IMR-90 (cell line): ENCODE measurements around the gene ARRB1. TPM values are rescaled to one million over a fixed set of nuclear protein-coding genes. Genes with fewer than 3 reads are reported as not detected.

Experiments used
- ATAC-seq: fragments of 200-7000 bp; cut with Tn5 transposase; 2 replicates; pipeline ENCODE4 v1.9.1; 2020; ENCODE audit warnings: low read depth, mild to moderate bottlenecking, moderate library complexity
- BruUV-seq: library from RNA; stranded (reverse); fragments of 400-500 nt; replicated peaks from 2 replicates; lab custom pipeline; 2021; lab: Mats Ljungman, UMichigan
- CTCF ChIA-PET: fragments of 300-600 bp; formaldehyde crosslinking; extraction: SDS; loops from one replicate; lab custom pipeline; 2021; ENCODE audit warnings: antibody characterized with exemption; lab: Yijun Ruan, JAX
- POLR2A ChIA-PET: fragments of 300-600 bp; sonication (Branson Sonifier 250); formaldehyde crosslinking; loops from one replicate; lab custom pipeline; 2022; ENCODE audit warnings: antibody characterized with exemption; ENCODE audit not compliant: unreplicated experiment; lab: Charles Lee
- DNase-seq: peaks from one replicate; pipeline ENCODE4 v3.0.0; 2013
- H2AFZ ChIP-seq: replicated peaks from 2 replicates; pipeline ENCODE3; 2013; ENCODE audit warnings: low read length, mild to moderate bottlenecking; ENCODE audit not compliant: poor library complexity
- H2AK5ac ChIP-seq: 2 replicates; pipeline ENCODE4 v1.6.1; 2013; ENCODE audit warnings: low read depth, low read length, inconsistent platforms
- H2AK9ac ChIP-seq: replicated peaks from 2 replicates; pipeline ENCODE3; 2013; ENCODE audit warnings: mild to moderate bottlenecking, low read depth, low read length, moderate library complexity; ENCODE audit not compliant: poor library complexity
- H2BK120ac ChIP-seq: 2 replicates; pipeline ENCODE4 v1.6.1; 2013; ENCODE audit warnings: low read depth, low read length, inconsistent platforms
- H2BK15ac ChIP-seq: 3 replicates; pipeline ENCODE4 v1.6.1; 2013; ENCODE audit warnings: low read depth, low read length, inconsistent platforms
- H2BK20ac ChIP-seq: 2 replicates; pipeline ENCODE4 v1.6.1; 2013; ENCODE audit warnings: low read depth, mild to moderate bottlenecking, inconsistent platforms, low read length, moderate library complexity
- H2BK5ac ChIP-seq: 2 replicates; pipeline ENCODE4 v1.6.1; 2013; ENCODE audit warnings: mild to moderate bottlenecking, low read depth, low read length, inconsistent platforms; ENCODE audit not compliant: poor library complexity, severe bottlenecking
- H3K14ac ChIP-seq: replicated peaks from 2 replicates; pipeline ENCODE4 v1.6.1; 2013; ENCODE audit warnings: low read depth, low read length, inconsistent platforms
- H3K18ac ChIP-seq: 2 replicates; pipeline ENCODE4 v1.6.1; 2013; ENCODE audit warnings: low read depth, low read length, control low read depth
- H3K23ac ChIP-seq: 2 replicates; pipeline ENCODE4 v1.6.1; 2013; ENCODE audit warnings: low read depth, low read length, inconsistent platforms
- H3K27ac ChIP-seq: 2 replicates; pipeline ENCODE4 v1.5.1; 2013; ENCODE audit warnings: mild to moderate bottlenecking, control low read depth, low read length; ENCODE audit not compliant: insufficient read depth
- H3K27me3 ChIP-seq: 2 replicates; pipeline ENCODE4 v1.6.1; 2013; ENCODE audit warnings: low read length; ENCODE audit not compliant: control insufficient read depth, insufficient read depth
- H3K36me3 ChIP-seq: 2 replicates; pipeline ENCODE4 v1.6.1; 2013; ENCODE audit warnings: low read length, mixed read lengths; ENCODE audit not compliant: control insufficient read depth, insufficient read depth
- H3K4ac ChIP-seq: 2 replicates; pipeline ENCODE4 v1.6.1; 2013; ENCODE audit warnings: low read depth, low read length, inconsistent platforms
- H3K4me1 ChIP-seq: 2 replicates; pipeline ENCODE4 v1.6.1; 2013; ENCODE audit warnings: low read length, mixed read lengths; ENCODE audit not compliant: control insufficient read depth, insufficient read depth
- H3K4me2 ChIP-seq: 2 replicates; pipeline ENCODE4 v1.6.1; 2013; ENCODE audit warnings: low read depth, mild to moderate bottlenecking, control low read depth, low read length, moderate library complexity
- H3K4me3 ChIP-seq: 2 replicates; pipeline ENCODE4 v1.5.1; 2013; ENCODE audit warnings: low read depth, mild to moderate bottlenecking, control low read depth, low read length, moderate library complexity; ENCODE audit not compliant: insufficient read depth
- H3K56ac ChIP-seq: 2 replicates; pipeline ENCODE4 v1.6.1; 2013; ENCODE audit warnings: low read length, inconsistent platforms; ENCODE audit not compliant: insufficient read depth; ENCODE audit errors: extremely low read depth
- H3K79me1 ChIP-seq, 2 experiments: 2 replicates each; pipeline ENCODE4 v1.6.1; 2013; ENCODE audit warnings: low read length in 2 of 2, inconsistent platforms in 1 of 2, low read depth in 1 of 2
- H3K9ac ChIP-seq: 2 replicates; pipeline ENCODE4 v1.6.1; 2013; ENCODE audit warnings: low read depth, low read length, control low read depth
- H3K9me1 ChIP-seq: 2 replicates; pipeline ENCODE4 v1.6.1; 2013; ENCODE audit warnings: low read length, inconsistent platforms; ENCODE audit not compliant: insufficient read depth
- H3K9me3 ChIP-seq: 2 replicates; pipeline ENCODE4 v1.6.1; 2013; ENCODE audit warnings: low read length; ENCODE audit not compliant: control insufficient read depth, insufficient read depth
- H4K20me1 ChIP-seq: 2 replicates; pipeline ENCODE4 v1.6.1; 2013; ENCODE audit warnings: low read length, inconsistent platforms; ENCODE audit not compliant: insufficient read depth
- H4K5ac ChIP-seq: 2 replicates; pipeline ENCODE4 v1.6.1; 2013; ENCODE audit warnings: mild to moderate bottlenecking, low read depth, low read length, control low read depth
- H4K8ac ChIP-seq, 2 experiments: 2 replicates each; pipeline ENCODE4 v1.6.1; 2013; ENCODE audit warnings: low read depth in 2 of 2, low read length in 2 of 2, control low read depth in 1 of 2, inconsistent platforms in 1 of 2
- H4K91ac ChIP-seq: 2 replicates; pipeline ENCODE4 v1.6.1; 2013; ENCODE audit warnings: low read depth, low read length, inconsistent platforms; ENCODE audit not compliant: insufficient read depth
- BHLHE40 ChIP-seq: fragments of 150-350 bp; IDR thresholded peaks from 2 replicates; pipeline ENCODE4 v1.6.1; 2016; ENCODE audit warnings: mild to moderate bottlenecking, low read depth, low read length
- CHD1 ChIP-seq: IDR thresholded peaks from 2 replicates; pipeline ENCODE4 v1.6.1; 2012; ENCODE audit warnings: low read depth, low read length, improper control_type of control experiment
- FOS ChIP-seq: fragments of 150-350 bp; IDR thresholded peaks from 2 replicates; pipeline ENCODE4 v1.6.1; 2016; ENCODE audit warnings: low read depth, low read length
- MAZ ChIP-seq: IDR thresholded peaks from 2 replicates; pipeline ENCODE4 v1.6.1; 2012; ENCODE audit warnings: low read depth, mild to moderate bottlenecking, low read length, improper control_type of control experiment, moderate library complexity, borderline replicate concordance
- RAD21 ChIP-seq: IDR thresholded peaks from 2 replicates; pipeline ENCODE4 v1.6.1; 2012; ENCODE audit warnings: low read length, improper control_type of control experiment
- RCOR1 ChIP-seq: IDR thresholded peaks from 2 replicates; pipeline ENCODE4 v1.6.1; 2012; ENCODE audit warnings: mild to moderate bottlenecking, low read length, improper control_type of control experiment; ENCODE audit not compliant: insufficient replicate concordance
- WGBS, 2 experiments: methylation state at CpG; one replicate each; pipeline versions ENCODE4 v1.1.5 to v1.1.7; 2013; ENCODE audit warnings: missing lambda C conversion rate in 2 of 2; ENCODE audit not compliant: insufficient read length in 1 of 2; ENCODE audit errors: extremely low coverage in 2 of 2; 5-methylcytosine and 5-hydroxymethylcytosine counted together
- dilution Hi-C: fragments of 300-500 bp; cut with HindIII; formaldehyde crosslinking; loops from one replicate; pipeline ENCODE4 v1.14.3; 2018; ENCODE audit warnings: low sequenced_read_pairs; ENCODE audit not compliant: unreplicated experiment
- in situ Hi-C: fragments of 300-500 bp; cut with MboI; formaldehyde crosslinking; loops from 3 replicates; pipeline ENCODE4 v1.14.3; 2019; ENCODE audit warnings: low sequenced_read_pairs, inconsistent platforms, mixed read lengths
- intact Hi-C: fragments of 100-400 bp; cut with micrococcal nuclease; formaldehyde crosslinking; loops from 2 replicates; pipeline ENCODE4 v1.10.0; 2022
- polyA plus RNA-seq, 3 experiments: library from polyadenylated mRNA; depleted of rRNA; stranded (reverse); fragments of >200 nt; gene quantifications; 2 replicates each; pipeline ENCODE4 v1.2.3, GENCODE V29; 2012; ENCODE audit warnings: low replicate concordance in 1 of 3
- total RNA-seq: library from RNA; depleted of rRNA; stranded (reverse); fragments of >200 nt; gene quantifications from 2 replicates; pipeline ENCODE4 v1.2.3, GENCODE V29; 2012

The ARRB1 gene
- total and polyA plus RNA-seq, 2 of the 4 experiments (the other 2 are of a cell fraction): 11.0 to 17.4 TPM

GRCh38 chr11:75262961-75263852 lies 88.3 kb downstream of the ARRB1 start:
- DNase-seq (no peak), ATAC-seq (peak; percentile 10; the same call in 1 of the 2 replicates)
- in situ Hi-C loops: no loop called here
- Histone ChIP-seq H3K36me3 (peaks cover 4% of the 10 kb centered on the region; the same call in 1 of the 2 replicates), H3K23ac (no peak overlapping the region), H3K79me1 (no peaks in the 10 kb centered on the region), H2BK5ac (no peak overlapping the region), H2BK20ac (no peak overlapping the region), H3K27me3 (peaks cover 13% of the 10 kb centered on the region), H3K18ac (no peak overlapping the region), H2BK120ac (no peak overlapping the region), H4K91ac (no peak overlapping the region), H2AK5ac (no peak overlapping the region), H3K9me1 (no peaks in the 10 kb centered on the region; the same call in 1 of the 2 replicates), H3K9me3 (no peaks in the 10 kb centered on the region), H3K27ac (no peak overlapping the region), H3K4ac (no peak overlapping the region), H2AK9ac (no peak overlapping the region), H4K5ac (no peak overlapping the region), H4K8ac (no peak overlapping the region), H3K4me1 (no peaks in the 10 kb centered on the region), H3K14ac (no peak overlapping the region), H3K9ac (no peak overlapping the region), H3K4me2 (no peak overlapping the region), H3K56ac (no peak overlapping the region), H4K20me1 (no peaks in the 10 kb centered on the region; the same call in 1 of the 2 replicates), H2BK15ac (no peak overlapping the region), H2AFZ (no peak overlapping the region), H3K4me3 (no peak overlapping the region)
- 78% methylated on average over 12 of the region's 17 CpGs; no CpG with 5 or more reads in 1 of the 2 experiments for WGBS, 2 experiments
- no peak for TF ChIP-seq FOS
- no peak for TF ChIP-seq RAD21
- no peak for TF ChIP-seq BHLHE40
- TF ChIP-seq MAZ: no peak
- TF ChIP-seq RCOR1: no peak
- TF ChIP-seq CHD1: no peak
- BruUV-seq: no TSS peak
- CTCF ChIA-PET: interaction anchor here (1.6 kb wide), 1 partner anchor 15 kb away, joined by 3 read pairs; no protein-coding TSS in a partner anchor
- intact Hi-C loops: no loop called here
- POLR2A ChIA-PET: no interaction called here
- dilution Hi-C loops: no loop called here
